Measurements from ENCODE around the gene CPTP.

The CPTP gene

DNA sequence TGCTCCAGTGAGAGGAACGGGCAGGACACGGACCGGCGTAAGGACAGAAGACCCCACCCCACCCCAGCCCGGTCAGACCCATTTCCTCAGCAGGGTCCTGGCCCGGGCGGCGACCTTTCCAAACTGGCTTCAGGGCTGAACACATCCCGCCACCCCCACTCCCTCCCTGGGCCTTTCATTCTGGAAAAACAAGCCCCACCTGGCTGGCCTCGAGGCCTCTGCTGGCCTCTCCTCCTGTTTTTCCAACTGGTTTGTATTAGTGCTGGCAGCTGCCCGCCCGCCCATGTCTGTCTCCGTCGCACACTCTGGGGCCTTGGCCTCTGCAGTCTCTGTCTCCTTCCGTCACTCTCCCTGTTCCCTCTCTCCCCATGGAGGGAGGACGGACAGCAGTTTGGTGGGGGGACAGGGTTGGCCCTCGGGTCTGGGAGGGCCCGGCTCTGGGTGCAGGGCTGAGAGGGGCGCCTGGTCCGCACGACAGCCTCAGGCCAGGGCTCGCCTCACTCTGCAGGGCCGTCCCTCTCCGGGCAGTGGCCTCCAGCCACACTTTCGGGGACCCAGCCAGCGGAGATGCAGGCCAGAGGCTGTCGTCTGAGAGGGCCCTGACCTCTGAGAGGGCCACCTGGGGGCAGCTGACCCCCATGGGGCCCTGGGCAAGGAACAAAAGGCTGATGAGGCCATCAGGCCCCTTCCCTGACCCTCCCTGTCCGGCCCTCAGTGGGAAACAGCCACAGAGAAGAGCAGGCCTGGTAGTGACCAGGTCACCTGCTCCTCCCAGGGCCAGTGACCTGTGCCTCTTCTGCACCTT lies 35.3 kb downstream of the CPTP start:
- TF ChIP-seq, protein P1, sequence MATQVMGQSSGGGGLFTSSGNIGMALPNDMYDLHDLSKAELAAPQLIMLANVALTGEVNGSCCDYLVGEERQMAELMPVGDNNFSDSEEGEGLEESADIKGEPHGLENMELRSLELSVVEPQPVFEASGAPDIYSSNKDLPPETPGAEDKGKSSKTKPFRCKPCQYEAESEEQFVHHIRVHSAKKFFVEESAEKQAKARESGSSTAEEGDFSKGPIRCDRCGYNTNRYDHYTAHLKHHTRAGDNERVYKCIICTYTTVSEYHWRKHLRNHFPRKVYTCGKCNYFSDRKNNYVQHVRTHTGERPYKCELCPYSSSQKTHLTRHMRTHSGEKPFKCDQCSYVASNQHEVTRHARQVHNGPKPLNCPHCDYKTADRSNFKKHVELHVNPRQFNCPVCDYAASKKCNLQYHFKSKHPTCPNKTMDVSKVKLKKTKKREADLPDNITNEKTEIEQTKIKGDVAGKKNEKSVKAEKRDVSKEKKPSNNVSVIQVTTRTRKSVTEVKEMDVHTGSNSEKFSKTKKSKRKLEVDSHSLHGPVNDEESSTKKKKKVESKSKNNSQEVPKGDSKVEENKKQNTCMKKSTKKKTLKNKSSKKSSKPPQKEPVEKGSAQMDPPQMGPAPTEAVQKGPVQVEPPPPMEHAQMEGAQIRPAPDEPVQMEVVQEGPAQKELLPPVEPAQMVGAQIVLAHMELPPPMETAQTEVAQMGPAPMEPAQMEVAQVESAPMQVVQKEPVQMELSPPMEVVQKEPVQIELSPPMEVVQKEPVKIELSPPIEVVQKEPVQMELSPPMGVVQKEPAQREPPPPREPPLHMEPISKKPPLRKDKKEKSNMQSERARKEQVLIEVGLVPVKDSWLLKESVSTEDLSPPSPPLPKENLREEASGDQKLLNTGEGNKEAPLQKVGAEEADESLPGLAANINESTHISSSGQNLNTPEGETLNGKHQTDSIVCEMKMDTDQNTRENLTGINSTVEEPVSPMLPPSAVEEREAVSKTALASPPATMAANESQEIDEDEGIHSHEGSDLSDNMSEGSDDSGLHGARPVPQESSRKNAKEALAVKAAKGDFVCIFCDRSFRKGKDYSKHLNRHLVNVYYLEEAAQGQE (IDR thresholded peaks at IDR 0.05; ENCODE audit: low read depth): no peak
- TF ChIP-seq ZBTB7A (IDR thresholded peaks at IDR 0.05; ENCODE audit: low read depth) (no peak), TEAD4 (IDR thresholded peaks at IDR 0.05) (no peak), FOXM1 (IDR thresholded peaks at IDR 0.05; ENCODE audit: borderline replicate concordance, low read depth) (no peak), EGR1 (IDR thresholded peaks at IDR 0.05) (no peak), TAF1 (IDR thresholded peaks at IDR 0.05; ENCODE audit: low read depth) (no peak), EP300 (IDR thresholded peaks at IDR 0.05; ENCODE audit: borderline replicate concordance) (no peak), NFIC (IDR thresholded peaks at IDR 0.05) (no peak), RAD21 (IDR thresholded peaks at IDR 0.05; ENCODE audit: low read depth) (no peak), TCF12 (IDR thresholded peaks at IDR 0.05; ENCODE audit: low read depth) (no peak), CREB1 (IDR thresholded peaks at IDR 0.05; ENCODE audit: low read depth) (no peak), MAX (IDR thresholded peaks at IDR 0.05) (no peak), YY1 (IDR thresholded peaks at IDR 0.05; ENCODE audit: low read depth) (no peak)
- TF ChIP-seq, protein P2, sequence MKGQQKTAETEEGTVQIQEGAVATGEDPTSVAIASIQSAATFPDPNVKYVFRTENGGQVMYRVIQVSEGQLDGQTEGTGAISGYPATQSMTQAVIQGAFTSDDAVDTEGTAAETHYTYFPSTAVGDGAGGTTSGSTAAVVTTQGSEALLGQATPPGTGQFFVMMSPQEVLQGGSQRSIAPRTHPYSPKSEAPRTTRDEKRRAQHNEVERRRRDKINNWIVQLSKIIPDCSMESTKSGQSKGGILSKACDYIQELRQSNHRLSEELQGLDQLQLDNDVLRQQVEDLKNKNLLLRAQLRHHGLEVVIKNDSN (IDR thresholded peaks at IDR 0.05): no peak

GRCh38 chr1:1360506-1361169 lies 36.0 kb downstream of the CPTP start:
- TF ChIP-seq, protein P1 (IDR thresholded peaks at IDR 0.05; ENCODE audit: low read depth): no peak
- TF ChIP-seq EGR1 (IDR thresholded peaks at IDR 0.05) (no peak), ZBTB7A (IDR thresholded peaks at IDR 0.05; ENCODE audit: low read depth) (no peak), RAD21 (IDR thresholded peaks at IDR 0.05; ENCODE audit: low read depth) (no peak), CREB1 (IDR thresholded peaks at IDR 0.05; ENCODE audit: low read depth) (no peak), TCF12 (IDR thresholded peaks at IDR 0.05; ENCODE audit: low read depth) (no peak), TAF1 (IDR thresholded peaks at IDR 0.05; ENCODE audit: low read depth) (no peak), NFIC (IDR thresholded peaks at IDR 0.05) (0 out of 2 replicates have a peak, but pooled peaks have one; percentile 12), CEBPB (IDR thresholded peaks at IDR 0.05) (no peak), TEAD4 (IDR thresholded peaks at IDR 0.05) (peak; percentile 83), EP300 (IDR thresholded peaks at IDR 0.05; ENCODE audit: borderline replicate concordance) (no peak), FOXM1 (IDR thresholded peaks at IDR 0.05; ENCODE audit: borderline replicate concordance, low read depth) (no peak), YY1 (IDR thresholded peaks at IDR 0.05; ENCODE audit: low read depth) (no peak), MAX (IDR thresholded peaks at IDR 0.05) (no peak)
- TF ChIP-seq, protein P2 (IDR thresholded peaks at IDR 0.05): peak; percentile 26; the same call in 1 of the 2 replicates

DNA sequence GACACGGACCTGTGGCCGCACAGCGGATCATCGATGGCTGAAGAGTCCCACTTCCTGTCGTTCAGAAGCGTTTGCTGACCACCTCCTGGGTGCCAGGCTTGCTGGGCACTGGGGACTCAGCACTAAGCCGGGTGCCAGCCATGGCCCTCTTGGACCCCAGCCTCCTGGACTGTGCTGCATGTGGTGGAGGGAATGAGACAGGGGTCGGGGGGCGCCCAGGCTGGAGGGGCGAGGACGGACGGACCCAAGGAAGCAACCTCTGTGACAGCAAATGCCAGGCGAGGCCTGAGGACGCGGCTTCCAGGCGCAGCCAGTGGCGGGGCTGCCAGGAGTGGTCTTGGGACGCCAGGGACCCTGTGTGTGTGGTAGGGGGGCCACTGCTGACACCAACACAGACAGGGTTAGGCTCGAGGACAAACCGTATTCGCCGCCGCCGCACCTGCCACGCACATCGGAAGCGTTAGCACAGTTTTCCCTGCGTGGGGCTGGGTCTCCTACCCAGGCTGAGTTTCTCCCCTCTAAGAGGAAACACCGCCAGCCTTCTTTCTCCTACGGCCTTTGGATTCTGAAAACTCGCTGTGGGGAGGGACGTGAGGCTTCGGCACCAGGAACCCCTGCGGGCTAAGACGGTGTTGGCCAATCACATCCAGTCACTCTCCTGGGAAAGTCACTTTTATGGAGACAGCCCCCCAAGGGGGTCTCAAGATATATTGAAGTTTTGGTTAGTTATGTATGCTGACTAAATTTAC lies 36.8 kb downstream of the CPTP start:
- TF ChIP-seq CEBPB (IDR thresholded peaks at IDR 0.05) (no peak), MAX (IDR thresholded peaks at IDR 0.05) (no peak), NFIC (IDR thresholded peaks at IDR 0.05) (no peak), EP300 (IDR thresholded peaks at IDR 0.05; ENCODE audit: borderline replicate concordance) (no peak), TEAD4 (IDR thresholded peaks at IDR 0.05) (no peak), EGR1 (IDR thresholded peaks at IDR 0.05) (no peak), RAD21 (IDR thresholded peaks at IDR 0.05; ENCODE audit: low read depth) (no peak), TCF12 (IDR thresholded peaks at IDR 0.05; ENCODE audit: low read depth) (no peak), CREB1 (IDR thresholded peaks at IDR 0.05; ENCODE audit: low read depth) (no peak)
- TF ChIP-seq, protein P1 (IDR thresholded peaks at IDR 0.05; ENCODE audit: low read depth): no peak

All from Ishikawa (cell line).